GM12891 (cell line): ENCODE results near the gene KRTAP9-2.

Source experiments
- PAX5 ChIP-seq: IDR thresholded peaks from 2 replicates; pipeline ENCODE4 v1.6.1; 2011; ENCODE audit warnings: low read length, moderate library complexity, mild to moderate bottlenecking; ENCODE audit not compliant: insufficient read depth, severe bottlenecking
- POLR2A ChIP-seq: IDR thresholded peaks from 2 replicates; pipeline ENCODE4 v1.6.1; 2011; ENCODE audit warnings: low read depth, low read length, control low read depth
- POLR2AphosphoS5 ChIP-seq: IDR thresholded peaks from 2 replicates; pipeline ENCODE4 v1.6.1; 2011; ENCODE audit warnings: low read depth, low read length, control low read depth
- TAF1 ChIP-seq: IDR thresholded peaks from 2 replicates; pipeline ENCODE4 v1.6.1; 2011; ENCODE audit warnings: low read depth, low read length, control low read depth

- no peak for TF ChIP-seq TAF1
- no peak for TF ChIP-seq POLR2A
- no peak for TF ChIP-seq PAX5
- TF ChIP-seq POLR2AphosphoS5: no peak
Observed at GRCh38 chr17:41231731-41232130, 5.3 kb downstream of the KRTAP9-2 start.
